Measurements from ENCODE around the gene CCDC126.
"Not testable (repeated sequence)": the region's sequence is repeated elsewhere in the genome, so short reads cannot be mapped to it uniquely, and the experiment has no call there.

CCDC126 gene

GRCh38 chr7:23597094-23598091, at the start of gene CCDC126:
CCDC126 (plus strand) TSS chr7:23597382; CDS start chr7:23611316, 13,934 bp downstream.
- peak; percentile 93 for DNase-seq

GRCh38 chr7:23547662-23548061, 49.5 kb upstream of the CCDC126 start:
- no peak for DNase-seq

- DNase-seq, result no peak
Observed at GRCh38 chr7:23558303-23558702, 38.9 kb upstream of the CCDC126 start.

GRCh38 chr7:23570592-23571200, 26.5 kb upstream of the CCDC126 start:
- peak; percentile 76 for DNase-seq

- DNase-seq, result not testable (repeated sequence)
Observed at GRCh38 chr7:23581975-23582374, 15.2 kb upstream of the CCDC126 start.

- not testable (repeated sequence) for DNase-seq
Observed at GRCh38 chr7:23585304-23585703, 11.9 kb upstream of the CCDC126 start.

- no peak for DNase-seq
Observed at GRCh38 chr7:23586159-23586558, 11.0 kb upstream of the CCDC126 start.

- no peak for DNase-seq
Observed at GRCh38 chr7:23590529-23590928, 6.7 kb upstream of the CCDC126 start.

GRCh38 chr7:23593706-23594105, 3.5 kb upstream of the CCDC126 start:
- peak; percentile 83 for DNase-seq

GRCh38 chr7:23594879-23595604, 2.1 kb upstream of the CCDC126 start:
- DNase-seq, result peak; percentile 97

GRCh38 chr7:23598296-23598695, 1.1 kb downstream of the CCDC126 start:
- DNase-seq, result no peak

GRCh38 chr7:23600236-23600635, 3.1 kb downstream of the CCDC126 start:
- DNase-seq, result no peak

GRCh38 chr7:23603632-23604295, 6.6 kb downstream of the CCDC126 start:
- DNase-seq, result no peak

GRCh38 chr7:23604296-23604640, 7.1 kb downstream of the CCDC126 start:
- no peak for DNase-seq

GRCh38 chr7:23607130-23607529, 9.9 kb downstream of the CCDC126 start:
- DNase-seq, result no peak

- no peak for DNase-seq
Observed at GRCh38 chr7:23607866-23608265, 10.7 kb downstream of the CCDC126 start.

GRCh38 chr7:23615331-23615730, 18.1 kb downstream of the CCDC126 start:
- no peak for DNase-seq

- no peak for DNase-seq
Observed at GRCh38 chr7:23616593-23616992, 19.4 kb downstream of the CCDC126 start.

- no peak for DNase-seq
Observed at GRCh38 chr7:23617482-23617881, 20.3 kb downstream of the CCDC126 start.

GRCh38 chr7:23618241-23618640, 21.1 kb downstream of the CCDC126 start:
- DNase-seq, result no peak

GRCh38 chr7:23619141-23619540, 22.0 kb downstream of the CCDC126 start:
- DNase-seq, result no peak

GRCh38 chr7:23622506-23622925, 25.3 kb downstream of the CCDC126 start:
- DNase-seq, result no peak

GRCh38 chr7:23628370-23628769, 31.2 kb downstream of the CCDC126 start:
- DNase-seq, result no peak

Measured in activated CD4-positive, alpha-beta T cell treated with anti-CD3 and anti-CD28 coated beads, Interleukin-10, Interleukin-2, amounts not matched to agents 100 ng/mL and 50 ng/mL, durations not matched to agents 16 hours and 8 hours (primary cell).